GM18867 (cell line): ENCODE measurements around the gene BIRC5.

ENCODE experiments used
- ATAC-seq: cut with Tn5 transposase; IDR thresholded peaks from one replicate; pipeline ENCODE4 v1.9.1; 2021; ENCODE audit warnings: mild to moderate bottlenecking, moderate library complexity; ENCODE audit not compliant: unreplicated experiment

The BIRC5 gene

DNA sequence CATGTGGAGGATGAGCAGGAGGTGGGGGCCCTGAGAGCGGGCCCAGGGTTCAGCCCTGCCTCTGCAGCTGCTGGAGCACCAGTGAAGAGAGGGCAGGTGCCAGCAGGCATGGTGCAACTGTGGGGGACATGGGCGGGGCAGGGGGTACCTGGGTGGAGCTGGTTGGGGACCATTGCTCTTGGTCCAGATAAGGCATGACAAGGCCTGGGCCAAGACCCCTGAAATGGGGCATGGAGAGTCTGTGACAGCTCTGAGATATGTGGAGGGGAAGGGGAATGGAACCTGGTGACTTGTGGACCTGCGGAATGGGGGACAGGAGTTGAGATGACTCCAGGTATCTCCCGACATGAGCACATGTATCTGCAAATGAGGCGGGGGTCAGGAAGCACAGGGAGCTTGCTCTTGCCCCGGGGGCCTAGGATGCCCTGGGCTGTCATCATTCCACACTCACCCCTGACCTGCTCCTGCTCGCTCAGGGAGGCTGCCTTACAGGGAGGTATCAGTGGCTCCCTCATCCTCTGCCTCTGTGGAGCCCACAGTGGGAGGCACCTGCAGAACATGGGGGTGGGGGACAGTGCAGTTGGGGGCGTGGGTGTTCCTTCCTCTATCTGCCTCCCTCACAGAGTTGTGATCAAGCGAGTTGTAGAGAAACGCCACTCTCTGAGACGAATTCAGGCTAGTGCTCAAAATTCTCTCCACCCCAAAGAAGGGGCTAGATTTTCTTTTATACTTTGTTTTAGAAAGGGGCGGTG, 57.5 kb downstream of the BIRC5 start:
- no peak for ATAC-seq

DNA sequence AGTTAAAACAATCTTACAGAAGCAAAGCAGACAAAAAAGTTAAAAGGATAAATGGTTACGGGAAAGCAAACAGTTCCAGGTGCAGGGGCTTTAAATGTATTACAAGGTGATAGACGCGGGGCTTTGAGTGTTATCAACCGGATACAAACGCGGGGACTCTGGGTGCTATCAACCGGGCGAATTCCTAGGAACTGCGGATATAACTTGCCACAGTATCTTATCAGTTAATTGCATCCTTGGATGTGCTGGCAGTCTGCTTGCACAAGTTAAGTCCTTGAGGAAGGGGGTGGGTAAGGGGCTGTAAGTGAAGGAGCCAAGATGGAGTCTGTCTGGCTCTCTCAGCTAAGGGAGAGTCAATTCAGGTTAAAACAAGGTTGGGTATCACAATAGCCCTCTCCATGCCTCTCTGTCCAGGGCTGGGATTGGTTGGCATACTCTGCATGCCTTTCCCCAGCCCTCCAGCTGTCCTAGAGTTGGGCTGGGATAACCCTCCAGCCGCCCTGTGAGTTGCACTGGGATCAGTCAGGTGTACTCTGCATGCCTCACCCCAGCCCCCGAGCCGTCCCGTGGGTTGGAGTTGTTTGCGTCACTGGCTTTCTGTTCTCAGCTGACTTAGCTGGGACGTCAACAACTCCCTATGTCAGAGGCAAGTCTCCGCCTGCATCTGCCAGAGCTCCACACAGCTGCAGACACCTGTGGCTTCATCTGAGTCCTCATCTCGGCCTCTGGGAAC, 58.3 kb downstream of the BIRC5 start:
- ATAC-seq = no peak

DNA sequence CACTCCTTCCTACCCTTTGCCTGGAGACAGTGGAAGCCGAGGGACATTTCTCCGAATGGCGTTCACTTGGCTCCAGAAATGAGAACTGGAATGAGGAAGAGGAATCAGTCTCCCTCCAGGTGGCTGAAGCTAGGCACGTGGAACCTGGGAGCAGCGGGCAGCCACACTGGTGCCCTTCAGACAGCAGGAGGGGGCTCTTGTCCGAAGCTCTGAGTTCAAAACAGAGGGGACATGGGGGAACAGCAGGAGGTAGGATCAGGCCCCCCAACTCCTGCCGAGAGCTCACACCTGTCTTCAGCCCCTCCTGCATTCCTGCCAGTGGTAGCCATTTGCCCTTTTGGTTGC, 58.8 kb downstream of the BIRC5 start:
- ATAC-seq = no peak

DNA sequence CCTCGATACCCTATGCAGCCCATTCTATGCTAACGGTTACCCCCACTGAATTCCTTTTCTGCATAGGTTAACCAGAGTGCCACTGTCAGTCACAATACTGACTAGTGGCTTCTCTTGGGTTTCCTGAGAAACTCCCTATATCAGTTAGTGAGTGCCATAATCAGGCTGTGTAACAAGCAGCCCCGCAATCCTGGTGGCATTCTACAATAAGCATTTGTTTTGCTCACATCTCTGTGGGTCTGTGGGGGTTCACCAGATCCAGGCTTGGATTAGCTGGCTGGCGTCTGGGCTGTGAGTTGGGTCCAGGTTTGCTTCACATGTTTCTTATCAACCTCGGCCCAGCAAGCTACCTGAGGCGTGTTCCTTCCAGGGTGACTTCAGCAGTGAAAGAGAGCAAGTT, 59.8 kb downstream of the BIRC5 start:
- no peak for ATAC-seq
